Lower lobe of right lung (tissue), 2 donors: Measurements from ENCODE around the gene GLDN. TPM values are rescaled to one million over a fixed set of nuclear protein-coding genes. Genes with fewer than 3 reads are reported as not detected.

ENCODE experiments used
- ATAC-seq, 2 donors: fragments of 200-7000 bp; cut with Tn5 transposase; one replicate each; pipeline ENCODE4 v1.9.1; 2020 to 2022; ENCODE audit warnings: mild to moderate bottlenecking in 2 of 2, moderate library complexity in 2 of 2
- DNase-seq: peaks from one replicate; pipeline ENCODE4 v3.0.0-alpha.2; 2020
- H3K27ac ChIP-seq: fragments of 200-600 bp; one replicate; pipeline ENCODE4 v1.8.0; 2022
- H3K27me3 ChIP-seq: fragments of 200-600 bp; one replicate; pipeline ENCODE4 v1.8.0; 2022; ENCODE audit warnings: low read depth
- H3K36me3 ChIP-seq: fragments of 200-600 bp; one replicate; pipeline ENCODE4 v1.8.0; 2022; ENCODE audit warnings: mild to moderate bottlenecking
- H3K4me1 ChIP-seq: fragments of 200-600 bp; one replicate; pipeline ENCODE4 v1.8.0; 2022
- H3K4me3 ChIP-seq: fragments of 200-600 bp; one replicate; pipeline ENCODE4 v1.8.0; 2022; ENCODE audit warnings: mild to moderate bottlenecking
- H3K9me3 ChIP-seq: fragments of 200-600 bp; one replicate; pipeline ENCODE4 v1.8.0; 2022
- intact Hi-C: fragments of 100-400 bp; cut with DNase I; formaldehyde crosslinking; loops from one replicate; pipeline ENCODE4 v1.11.0; 2022
- total RNA-seq: library from RNA; stranded (reverse); fragmentation: NEBNext Ultra II Directional; extraction: Animal tissue kit (Norgen Biotek cat#: 25700); gene quantifications from one replicate; pipeline ENCODE4 v1.2.1, GENCODE V29; 2021
- TF ChIP-seq, protein P1 (sequence below): fragments of 200-600 bp; IDR thresholded peaks from one replicate; pipeline ENCODE4 v1.8.0; 2022; ENCODE audit warnings: antibody characterized with exemption, mild to moderate bottlenecking
- donor health status: DM: no; HTN: yes; CAD: no; lungs with severe emphysema.

GLDN gene
- total RNA-seq, 1 donor from 2014 or later: 34.5 TPM

GRCh38 chr15:51349156-51349844, 7.8 kb downstream of the GLDN start:
- DNase-seq (no peak), ATAC-seq (no peak)
- Histone ChIP-seq H3K4me1 (peaks cover 19% of the 10 kb centered on the region), H3K36me3 (no peaks in the 10 kb centered on the region), H3K9me3 (no peaks in the 10 kb centered on the region), H3K27me3 (no peaks in the 10 kb centered on the region), H3K27ac (no peak overlapping the region), H3K4me3 (no peak overlapping the region)
- TF ChIP-seq, protein P1, sequence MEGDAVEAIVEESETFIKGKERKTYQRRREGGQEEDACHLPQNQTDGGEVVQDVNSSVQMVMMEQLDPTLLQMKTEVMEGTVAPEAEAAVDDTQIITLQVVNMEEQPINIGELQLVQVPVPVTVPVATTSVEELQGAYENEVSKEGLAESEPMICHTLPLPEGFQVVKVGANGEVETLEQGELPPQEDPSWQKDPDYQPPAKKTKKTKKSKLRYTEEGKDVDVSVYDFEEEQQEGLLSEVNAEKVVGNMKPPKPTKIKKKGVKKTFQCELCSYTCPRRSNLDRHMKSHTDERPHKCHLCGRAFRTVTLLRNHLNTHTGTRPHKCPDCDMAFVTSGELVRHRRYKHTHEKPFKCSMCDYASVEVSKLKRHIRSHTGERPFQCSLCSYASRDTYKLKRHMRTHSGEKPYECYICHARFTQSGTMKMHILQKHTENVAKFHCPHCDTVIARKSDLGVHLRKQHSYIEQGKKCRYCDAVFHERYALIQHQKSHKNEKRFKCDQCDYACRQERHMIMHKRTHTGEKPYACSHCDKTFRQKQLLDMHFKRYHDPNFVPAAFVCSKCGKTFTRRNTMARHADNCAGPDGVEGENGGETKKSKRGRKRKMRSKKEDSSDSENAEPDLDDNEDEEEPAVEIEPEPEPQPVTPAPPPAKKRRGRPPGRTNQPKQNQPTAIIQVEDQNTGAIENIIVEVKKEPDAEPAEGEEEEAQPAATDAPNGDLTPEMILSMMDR: no peak
- intact Hi-C loops: no loop called here

DNA sequence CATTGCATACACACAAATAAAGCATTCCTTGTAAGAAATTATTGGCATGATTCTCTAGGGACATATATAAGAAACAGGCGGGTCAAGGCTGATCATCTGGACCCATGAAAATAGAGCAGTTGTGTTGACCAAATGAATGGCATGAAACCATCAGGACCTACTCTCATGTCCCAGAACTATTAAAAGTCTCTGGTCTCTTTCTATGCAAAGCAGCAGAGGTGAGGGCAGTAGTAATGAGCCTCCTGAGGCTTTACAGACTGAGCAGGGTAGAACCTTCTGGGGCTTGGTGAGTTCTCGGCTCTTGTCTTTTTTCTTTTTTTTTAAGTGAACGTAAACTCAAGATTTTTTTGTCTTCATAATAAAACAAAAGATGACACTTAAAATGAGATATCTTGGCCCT, 9.3 kb downstream of the GLDN start:
- ATAC-seq (no peak), DNase-seq (no peak)
- H3K27me3 ChIP-seq: no peaks in the 10 kb centered on the region
- TF ChIP-seq, protein P1: no peak
- intact Hi-C loops: no loop called here
- no peaks in the 10 kb centered on the region for H3K36me3 ChIP-seq
- no peak overlapping the region for H3K27ac ChIP-seq
- no peaks in the 10 kb centered on the region for H3K9me3 ChIP-seq
- H3K4me3 ChIP-seq: no peak overlapping the region
- H3K4me1 ChIP-seq: peaks cover 22% of the 10 kb centered on the region

- Histone ChIP-seq H3K4me1 (peaks cover 18% of the 10 kb centered on the region), H3K4me3 (no peak overlapping the region), H3K36me3 (no peaks in the 10 kb centered on the region), H3K9me3 (no peaks in the 10 kb centered on the region), H3K27ac (no peak overlapping the region), H3K27me3 (no peaks in the 10 kb centered on the region)
- intact Hi-C loops: no loop called here
- TF ChIP-seq, protein P1: no peak
- no peak for DNase-seq
- ATAC-seq: no peak
These were observed 12.5 kb downstream of the GLDN start for GRCh38 chr15:51353976-51354375.

DNA sequence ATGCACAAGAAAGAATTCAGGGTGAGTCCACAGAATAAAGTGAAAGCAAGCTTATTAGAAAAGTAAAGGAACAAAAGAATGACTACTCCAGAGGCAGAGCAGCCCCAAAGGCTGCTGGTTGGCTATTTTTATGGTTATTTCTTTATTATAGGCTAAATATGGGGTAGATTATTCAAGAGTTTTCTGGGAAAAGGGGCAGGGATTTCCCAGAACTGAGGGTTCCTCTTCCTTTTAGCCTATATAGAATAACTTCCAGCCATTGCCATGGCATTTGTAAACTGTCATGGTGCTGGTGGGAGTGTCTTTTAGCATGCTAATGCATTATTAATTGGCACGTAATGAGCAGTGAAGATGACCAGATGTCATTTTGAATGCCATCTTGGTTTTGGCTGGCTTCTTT, 13.6 kb downstream of the GLDN start:
- H3K9me3 ChIP-seq: no peaks in the 10 kb centered on the region
- TF ChIP-seq, protein P1: no peak

GRCh38 chr15:51356147-51356546, 14.7 kb downstream of the GLDN start:
- H3K27me3 ChIP-seq: no peaks in the 10 kb centered on the region
- H3K27ac ChIP-seq: no peak overlapping the region
- intact Hi-C loops: no loop called here
- H3K9me3 ChIP-seq: no peaks in the 10 kb centered on the region
- H3K4me1 ChIP-seq: peaks cover 7% of the 10 kb centered on the region
- H3K36me3 ChIP-seq: no peaks in the 10 kb centered on the region
- no peak for DNase-seq
- no peak overlapping the region for H3K4me3 ChIP-seq
- TF ChIP-seq, protein P1: no peak
- ATAC-seq: no peak

More for the DNA sequence above, 13.6 kb downstream of the GLDN start:
- peaks cover 7% of the 10 kb centered on the region for H3K4me1 ChIP-seq
- intact Hi-C loops: no loop called here
- no peak overlapping the region for H3K27ac ChIP-seq
- H3K4me3 ChIP-seq: no peak overlapping the region
- H3K36me3 ChIP-seq: no peaks in the 10 kb centered on the region
- no peaks in the 10 kb centered on the region for H3K27me3 ChIP-seq
- ATAC-seq (no peak), DNase-seq (no peak)
